GM12878 (cell line): ENCODE measurements around the gene C16orf92. TPM values are rescaled to one million over a fixed set of nuclear protein-coding genes. Genes with fewer than 3 reads are reported as not detected.

Experiments
- ATAC-seq: fragments of 200-7000 bp; cut with Tn5 transposase; 3 replicates; pipeline ENCODE4 v1.9.1; 2020; ENCODE audit warnings: mild to moderate bottlenecking, moderate library complexity
- BruUV-seq: library from RNA; stranded (reverse); fragments of 400-500 nt; replicated peaks from 2 replicates; lab custom pipeline; 2021; lab: Mats Ljungman, UMichigan
- CTCF ChIA-PET: fragments of 300-600 bp; sonication (Branson Sonifier 250); formaldehyde crosslinking; extraction: SDS; loops from one replicate; lab custom pipeline; 2021; ENCODE audit warnings: inconsistent platforms; lab: Yijun Ruan, JAX
- POLR2A ChIA-PET: fragments of 350-600 bp; formaldehyde crosslinking; extraction: SDS; loops from one replicate; lab custom pipeline; 2021; ENCODE audit warnings: inconsistent platforms; lab: Charles Lee
- RAD21 ChIA-PET: fragments of 300-600 bp; sonication (Branson Sonifier 250); formaldehyde crosslinking; loops from one replicate; lab custom pipeline; 2023; ENCODE audit warnings: antibody characterized with exemption; ENCODE audit not compliant: unreplicated experiment; lab: Charles Lee
- SMC1A ChIA-PET: fragments of 300-600 bp; sonication (Branson Sonifier 250); formaldehyde crosslinking; loops from one replicate; lab custom pipeline; 2023; ENCODE audit not compliant: unreplicated experiment, uncharacterized antibody; lab: Charles Lee
- DNase-seq: peaks from one replicate; pipeline ENCODE4 v3.0.0-alpha.2; 2011; ENCODE audit warnings: low read depth, low spot score
- FAIRE-seq: peaks from 3 replicates; lab custom pipeline; 2011; peaks lifted over from hg19 to GRCh38; lab: Jason Lieb, UNC
- H2AFZ ChIP-seq: 2 replicates; pipeline ENCODE4 v1.6.0; 2011; ENCODE audit warnings: low read depth, low read length, control low read depth; ENCODE audit not compliant: control insufficient read depth
- H3K27ac ChIP-seq: 2 replicates; pipeline ENCODE4 v1.5.1; 2011; ENCODE audit warnings: control low read depth; ENCODE audit not compliant: control insufficient read depth, insufficient read depth
- H3K27me3 ChIP-seq, 2 experiments: replicated peaks in 1 of 2; 2 replicates each; pipeline versions ENCODE4 v1.6.0 to v1.6.1; 2011; ENCODE audit warnings: low read length in 1 of 2; ENCODE audit not compliant: control insufficient read depth in 2 of 2, insufficient read depth in 2 of 2
- H3K36me3 ChIP-seq, 2 experiments: 2 replicates each; pipeline ENCODE4 v1.5.1; 2011; ENCODE audit warnings: low read length in 1 of 2; ENCODE audit not compliant: control insufficient read depth in 2 of 2, insufficient read depth in 2 of 2
- H3K4me1 ChIP-seq: 2 replicates; pipeline ENCODE4 v1.6.1; 2011; ENCODE audit warnings: mild to moderate bottlenecking, low read length, moderate library complexity, mixed read lengths; ENCODE audit not compliant: control insufficient read depth, insufficient read depth
- H3K4me2 ChIP-seq: 2 replicates; pipeline ENCODE4 v1.6.0; 2011; ENCODE audit warnings: control low read depth; ENCODE audit not compliant: control insufficient read depth, insufficient read depth
- H3K4me3 ChIP-seq: fragments of 200-600 bp; sonication (generic); 2 replicates; pipeline ENCODE4 v1.5.1; 2016
- H3K79me2 ChIP-seq: 2 replicates; pipeline ENCODE4 v1.6.0; 2011; ENCODE audit warnings: low read length; ENCODE audit not compliant: control insufficient read depth, insufficient read depth
- H3K9ac ChIP-seq: 2 replicates; pipeline ENCODE4 v1.8.0; 2011; ENCODE audit warnings: low read length, control low read depth, mixed read lengths; ENCODE audit not compliant: control insufficient read depth, insufficient read depth
- H3K9me3 ChIP-seq: replicated peaks from 3 replicates; pipeline ENCODE4 v1.5.1; 2011; ENCODE audit warnings: mild to moderate bottlenecking, low read length; ENCODE audit not compliant: control insufficient read depth, insufficient read depth
- H4K20me1 ChIP-seq: 2 replicates; pipeline ENCODE4 v1.6.0; 2011; ENCODE audit not compliant: control insufficient read depth, insufficient read depth
- CREM ChIP-seq: IDR thresholded peaks from 2 replicates; pipeline ENCODE4 v1.6.1; 2014; ENCODE audit warnings: antibody characterized with exemption, low read depth
- MEF2A ChIP-seq: IDR thresholded peaks from 2 replicates; pipeline ENCODE4 v1.6.1; 2011; ENCODE audit warnings: low read depth, mild to moderate bottlenecking, low read length, moderate library complexity; ENCODE audit not compliant: insufficient read depth
- NFYA ChIP-seq: IDR thresholded peaks from 2 replicates; pipeline ENCODE4 v1.6.1; 2011; ENCODE audit warnings: low read depth, mild to moderate bottlenecking, low read length, improper control_type of control experiment, borderline replicate concordance
- RFX5 ChIP-seq: IDR thresholded peaks from 2 replicates; pipeline ENCODE4 v1.6.1; 2011; ENCODE audit warnings: low read depth, low read length, improper control_type of control experiment
- RUNX3 ChIP-seq: IDR thresholded peaks from 2 replicates; pipeline ENCODE4 v1.6.1; 2012; ENCODE audit warnings: low read length, inconsistent platforms
- SMAD1 ChIP-seq: fragments of 450-650 bp; IDR thresholded peaks from 2 replicates; pipeline ENCODE4 v1.6.1; 2018; ENCODE audit warnings: mild to moderate bottlenecking, low read depth; ENCODE audit not compliant: partially characterized antibody
- SPI1 ChIP-seq: IDR thresholded peaks from 2 replicates; pipeline ENCODE4 v1.6.1; 2011; ENCODE audit warnings: low read depth, mild to moderate bottlenecking, low read length, moderate library complexity, borderline replicate concordance; ENCODE audit not compliant: insufficient read depth
- SREBF1 ChIP-seq: IDR thresholded peaks from 2 replicates; pipeline ENCODE4 v1.6.1; 2012; ENCODE audit warnings: mild to moderate bottlenecking, low read length
- STAT1 ChIP-seq: fragments of 450-650 bp; conservative IDR thresholded peaks from 2 replicates; pipeline ENCODE4 v1.6.1; 2014; ENCODE audit warnings: antibody characterized with exemption, mild to moderate bottlenecking
- TARDBP ChIP-seq: IDR thresholded peaks from 2 replicates; pipeline ENCODE4 v1.6.1; 2016; ENCODE audit warnings: borderline replicate concordance
- WGBS: methylation state at CpG from one replicate; pipeline ENCODE4 v1.1.6; 2016; ENCODE audit warnings: low lambda C conversion rate; ENCODE audit not compliant: insufficient replicate concordance, insufficient coverage; ENCODE audit errors: missing lambda C conversion rate; 5-methylcytosine and 5-hydroxymethylcytosine counted together
- in situ Hi-C: fragments of 300-500 bp; cut with MboI; formaldehyde crosslinking; loops from 9 replicates; pipeline ENCODE4 v1.14.3; 2018; ENCODE audit warnings: mixed read lengths
- intact Hi-C: fragments of 100-400 bp; cut with micrococcal nuclease; formaldehyde crosslinking; loops from one replicate; pipeline ENCODE4 v1.14.2; 2022; ENCODE audit not compliant: unreplicated experiment
- polyA plus RNA-seq, 11 experiments: library from polyadenylated mRNA; depleted of rRNA in 4 of 11; unstranded in 6 of 11; stranded (reverse) in 5 of 11; fragments of >200 nt; fragmentation: Nextera tagmentation in 4 of 11; fragmentation: Illumina TruSeq in 1 of 11; extraction: Ambion mirVana in 4 of 11; extraction: Trizol in 1 of 11; gene quantifications; 1 replicate in 1 of 11; 2 replicates in 10 of 11; pipeline versions ENCODE4 v1.2.1 to v1.2.3, GENCODE V29; 2011 to 2016; ENCODE audit warnings: inconsistent platforms in 2 of 11, missing spikeins in 2 of 11, low read depth in 1 of 11
- total RNA-seq, 4 experiments: library from RNA; depleted of rRNA in 3 of 4; stranded (reverse); fragments of >200 nt in 3 of 4; fragmentation: Illumina TruSeq in 1 of 4; extraction: Trizol in 1 of 4; gene quantifications; 2 replicates each; pipeline versions ENCODE4 v1.2.1 to v1.2.3, GENCODE V29; 2013 to 2021
- TF ChIP-seq, protein P1 (sequence below): fragments of 450-650 bp; IDR thresholded peaks from 2 replicates; pipeline ENCODE4 v1.6.1; 2017; ENCODE audit warnings: mild to moderate bottlenecking, moderate library complexity
- TF ChIP-seq, protein P2 (sequence below): IDR thresholded peaks from 2 replicates; pipeline ENCODE4 v1.6.1; 2012; ENCODE audit warnings: improper control_type of control experiment, low read depth, low read length; ENCODE audit not compliant: insufficient replicate concordance

Gene C16orf92
- total and polyA plus RNA-seq, 10 of the 15 experiments (the other 5 are each of a cell fraction or from before 2014, with no cell fraction given): not detected

- WGBS: 88% methylated on average over 6 of the region's 6 CpGs
- no peak for TF ChIP-seq MEF2A
- TF ChIP-seq TARDBP: no peak
- no peak for TF ChIP-seq SMAD1
- TF ChIP-seq SREBF1: no peak
- TF ChIP-seq SPI1: no peak
- no peak for TF ChIP-seq RFX5
- TF ChIP-seq, protein P1, sequence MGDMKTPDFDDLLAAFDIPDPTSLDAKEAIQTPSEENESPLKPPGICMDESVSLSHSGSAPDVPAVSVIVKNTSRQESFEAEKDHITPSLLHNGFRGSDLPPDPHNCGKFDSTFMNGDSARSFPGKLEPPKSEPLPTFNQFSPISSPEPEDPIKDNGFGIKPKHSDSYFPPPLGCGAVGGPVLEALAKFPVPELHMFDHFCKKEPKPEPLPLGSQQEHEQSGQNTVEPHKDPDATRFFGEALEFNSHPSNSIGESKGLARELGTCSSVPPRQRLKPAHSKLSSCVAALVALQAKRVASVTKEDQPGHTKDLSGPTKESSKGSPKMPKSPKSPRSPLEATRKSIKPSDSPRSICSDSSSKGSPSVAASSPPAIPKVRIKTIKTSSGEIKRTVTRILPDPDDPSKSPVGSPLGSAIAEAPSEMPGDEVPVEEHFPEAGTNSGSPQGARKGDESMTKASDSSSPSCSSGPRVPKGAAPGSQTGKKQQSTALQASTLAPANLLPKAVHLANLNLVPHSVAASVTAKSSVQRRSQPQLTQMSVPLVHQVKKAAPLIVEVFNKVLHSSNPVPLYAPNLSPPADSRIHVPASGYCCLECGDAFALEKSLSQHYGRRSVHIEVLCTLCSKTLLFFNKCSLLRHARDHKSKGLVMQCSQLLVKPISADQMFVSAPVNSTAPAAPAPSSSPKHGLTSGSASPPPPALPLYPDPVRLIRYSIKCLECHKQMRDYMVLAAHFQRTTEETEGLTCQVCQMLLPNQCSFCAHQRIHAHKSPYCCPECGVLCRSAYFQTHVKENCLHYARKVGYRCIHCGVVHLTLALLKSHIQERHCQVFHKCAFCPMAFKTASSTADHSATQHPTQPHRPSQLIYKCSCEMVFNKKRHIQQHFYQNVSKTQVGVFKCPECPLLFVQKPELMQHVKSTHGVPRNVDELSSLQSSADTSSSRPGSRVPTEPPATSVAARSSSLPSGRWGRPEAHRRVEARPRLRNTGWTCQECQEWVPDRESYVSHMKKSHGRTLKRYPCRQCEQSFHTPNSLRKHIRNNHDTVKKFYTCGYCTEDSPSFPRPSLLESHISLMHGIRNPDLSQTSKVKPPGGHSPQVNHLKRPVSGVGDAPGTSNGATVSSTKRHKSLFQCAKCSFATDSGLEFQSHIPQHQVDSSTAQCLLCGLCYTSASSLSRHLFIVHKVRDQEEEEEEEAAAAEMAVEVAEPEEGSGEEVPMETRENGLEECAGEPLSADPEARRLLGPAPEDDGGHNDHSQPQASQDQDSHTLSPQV: no peak
- TF ChIP-seq, protein P2, sequence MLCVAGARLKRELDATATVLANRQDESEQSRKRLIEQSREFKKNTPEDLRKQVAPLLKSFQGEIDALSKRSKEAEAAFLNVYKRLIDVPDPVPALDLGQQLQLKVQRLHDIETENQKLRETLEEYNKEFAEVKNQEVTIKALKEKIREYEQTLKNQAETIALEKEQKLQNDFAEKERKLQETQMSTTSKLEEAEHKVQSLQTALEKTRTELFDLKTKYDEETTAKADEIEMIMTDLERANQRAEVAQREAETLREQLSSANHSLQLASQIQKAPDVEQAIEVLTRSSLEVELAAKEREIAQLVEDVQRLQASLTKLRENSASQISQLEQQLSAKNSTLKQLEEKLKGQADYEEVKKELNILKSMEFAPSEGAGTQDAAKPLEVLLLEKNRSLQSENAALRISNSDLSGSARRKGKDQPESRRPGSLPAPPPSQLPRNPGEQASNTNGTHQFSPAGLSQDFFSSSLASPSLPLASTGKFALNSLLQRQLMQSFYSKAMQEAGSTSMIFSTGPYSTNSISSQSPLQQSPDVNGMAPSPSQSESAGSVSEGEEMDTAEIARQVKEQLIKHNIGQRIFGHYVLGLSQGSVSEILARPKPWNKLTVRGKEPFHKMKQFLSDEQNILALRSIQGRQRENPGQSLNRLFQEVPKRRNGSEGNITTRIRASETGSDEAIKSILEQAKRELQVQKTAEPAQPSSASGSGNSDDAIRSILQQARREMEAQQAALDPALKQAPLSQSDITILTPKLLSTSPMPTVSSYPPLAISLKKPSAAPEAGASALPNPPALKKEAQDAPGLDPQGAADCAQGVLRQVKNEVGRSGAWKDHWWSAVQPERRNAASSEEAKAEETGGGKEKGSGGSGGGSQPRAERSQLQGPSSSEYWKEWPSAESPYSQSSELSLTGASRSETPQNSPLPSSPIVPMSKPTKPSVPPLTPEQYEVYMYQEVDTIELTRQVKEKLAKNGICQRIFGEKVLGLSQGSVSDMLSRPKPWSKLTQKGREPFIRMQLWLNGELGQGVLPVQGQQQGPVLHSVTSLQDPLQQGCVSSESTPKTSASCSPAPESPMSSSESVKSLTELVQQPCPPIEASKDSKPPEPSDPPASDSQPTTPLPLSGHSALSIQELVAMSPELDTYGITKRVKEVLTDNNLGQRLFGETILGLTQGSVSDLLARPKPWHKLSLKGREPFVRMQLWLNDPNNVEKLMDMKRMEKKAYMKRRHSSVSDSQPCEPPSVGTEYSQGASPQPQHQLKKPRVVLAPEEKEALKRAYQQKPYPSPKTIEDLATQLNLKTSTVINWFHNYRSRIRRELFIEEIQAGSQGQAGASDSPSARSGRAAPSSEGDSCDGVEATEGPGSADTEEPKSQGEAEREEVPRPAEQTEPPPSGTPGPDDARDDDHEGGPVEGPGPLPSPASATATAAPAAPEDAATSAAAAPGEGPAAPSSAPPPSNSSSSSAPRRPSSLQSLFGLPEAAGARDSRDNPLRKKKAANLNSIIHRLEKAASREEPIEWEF: no peak
- TF ChIP-seq NFYA: no peak
- no peak for TF ChIP-seq STAT1
- TF ChIP-seq RUNX3: no peak
- no peak for TF ChIP-seq CREM
Measured at GRCh38 chr16:29984137-29984763, 38.7 kb upstream of the C16orf92 start.

More at GRCh38 chr16:29984137-29984763, 38.7 kb upstream of the C16orf92 start:
- no peaks in the 10 kb centered on the region for H3K79me2 ChIP-seq
- no peak for DNase-seq
- ChIA-PET CTCF (no interaction called here), SMC1A (no interaction called here), POLR2A (no interaction called here), RAD21 (no interaction called here)
- no peaks in the 10 kb centered on the region for H3K27me3 ChIP-seq
- no peak overlapping the region for H2AFZ ChIP-seq
- no peak overlapping the region for H3K27ac ChIP-seq
- no peak for ATAC-seq
- in situ Hi-C loops: no loop called here
- intact Hi-C loops: no loop called here
- no peak overlapping the region for H3K4me3 ChIP-seq
- peaks cover 24 to 40% of the 10 kb centered on the region in 2 experiments for H3K36me3 ChIP-seq
- H3K9ac ChIP-seq: no peak overlapping the region
- FAIRE-seq: no peak
- no peaks in the 10 kb centered on the region for H3K9me3 ChIP-seq
- BruUV-seq: no TSS peak
- H4K20me1 ChIP-seq: no peaks in the 10 kb centered on the region
- no peak overlapping the region for H3K4me2 ChIP-seq
- H3K4me1 ChIP-seq: no peaks in the 10 kb centered on the region
